DOHH2 (cell line): ENCODE measurements around the gene SESTD1.

Source experiments
- EZH2phosphoT487 ChIP-seq: fragments of 200-600 bp; sonication (generic); IDR thresholded peaks from 2 replicates; pipeline ENCODE4 v1.6.1; 2017; ENCODE audit warnings: borderline replicate concordance, mild to moderate bottlenecking, antibody characterized with exemption, low read length, moderate library complexity, mixed read lengths
- TF ChIP-seq, protein P1 (sequence below): fragments of 200-600 bp; sonication (generic); IDR thresholded peaks from one replicate; pipeline ENCODE4 v1.5.1; 2014; ENCODE audit warnings: antibody characterized with exemption, mild to moderate bottlenecking, low read depth, low read length; ENCODE audit not compliant: poor library complexity, severe bottlenecking

GRCh38 chr2:179235463-179236108 is 29.0 kb downstream of the SESTD1 start:
- TF ChIP-seq, protein P1, sequence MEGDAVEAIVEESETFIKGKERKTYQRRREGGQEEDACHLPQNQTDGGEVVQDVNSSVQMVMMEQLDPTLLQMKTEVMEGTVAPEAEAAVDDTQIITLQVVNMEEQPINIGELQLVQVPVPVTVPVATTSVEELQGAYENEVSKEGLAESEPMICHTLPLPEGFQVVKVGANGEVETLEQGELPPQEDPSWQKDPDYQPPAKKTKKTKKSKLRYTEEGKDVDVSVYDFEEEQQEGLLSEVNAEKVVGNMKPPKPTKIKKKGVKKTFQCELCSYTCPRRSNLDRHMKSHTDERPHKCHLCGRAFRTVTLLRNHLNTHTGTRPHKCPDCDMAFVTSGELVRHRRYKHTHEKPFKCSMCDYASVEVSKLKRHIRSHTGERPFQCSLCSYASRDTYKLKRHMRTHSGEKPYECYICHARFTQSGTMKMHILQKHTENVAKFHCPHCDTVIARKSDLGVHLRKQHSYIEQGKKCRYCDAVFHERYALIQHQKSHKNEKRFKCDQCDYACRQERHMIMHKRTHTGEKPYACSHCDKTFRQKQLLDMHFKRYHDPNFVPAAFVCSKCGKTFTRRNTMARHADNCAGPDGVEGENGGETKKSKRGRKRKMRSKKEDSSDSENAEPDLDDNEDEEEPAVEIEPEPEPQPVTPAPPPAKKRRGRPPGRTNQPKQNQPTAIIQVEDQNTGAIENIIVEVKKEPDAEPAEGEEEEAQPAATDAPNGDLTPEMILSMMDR, result no peak
- no peak for TF ChIP-seq EZH2phosphoT487
